Activated CD4-positive, CD25-positive, alpha-beta regulatory T cell treated with anti-CD3 and anti-CD28 coated beads, Interleukin-2, amount 50 U/mL, for 16 hours (primary cell): Measurements from ENCODE around the gene KIAA0513.
"Not testable (repeated sequence)": the region's sequence is repeated elsewhere in the genome, so short reads cannot be mapped to it uniquely, and the experiment has no call there.

Experiments used
- DNase-seq: peaks from one replicate; pipeline ENCODE4 v3.0.0-alpha.2; 2020; ENCODE audit warnings: low read depth, low spot score

The KIAA0513 gene

DNA sequence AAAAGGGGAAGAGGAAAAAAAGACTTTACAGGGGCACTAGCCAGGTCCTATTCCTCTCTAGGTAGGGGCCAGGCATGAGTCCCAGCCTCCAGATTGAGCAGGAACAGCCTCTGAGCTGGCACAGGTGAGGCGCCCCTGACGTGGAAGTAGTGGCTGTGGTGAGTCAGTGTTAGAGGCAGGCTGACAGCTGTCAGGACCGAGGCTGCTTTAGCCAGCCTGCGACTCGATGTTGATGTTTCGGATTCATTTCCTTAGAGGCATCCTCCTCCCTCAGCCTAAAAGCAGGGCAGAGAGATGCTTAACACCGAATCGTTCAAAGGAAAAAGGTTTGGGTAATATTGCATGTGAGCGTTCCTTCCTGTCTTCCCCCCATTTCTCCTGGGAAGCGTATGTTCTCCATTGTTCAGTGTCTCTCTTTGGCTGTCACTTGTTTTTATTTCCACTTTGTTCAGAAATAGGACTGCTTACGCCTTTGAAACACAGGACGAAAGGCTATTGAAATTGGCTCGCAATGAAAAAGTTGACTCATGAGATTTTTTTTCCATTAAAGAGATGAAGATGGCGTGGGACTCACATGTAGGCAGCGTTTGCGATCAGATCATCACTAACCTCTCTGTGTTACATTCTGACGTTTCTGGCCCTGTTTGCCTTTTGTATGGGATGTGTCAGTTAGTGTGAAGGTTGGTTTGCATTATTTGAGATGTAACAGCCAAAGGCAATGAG, 1.3 kb downstream of the KIAA0513 start:
- peak; percentile 43 for DNase-seq

DNA sequence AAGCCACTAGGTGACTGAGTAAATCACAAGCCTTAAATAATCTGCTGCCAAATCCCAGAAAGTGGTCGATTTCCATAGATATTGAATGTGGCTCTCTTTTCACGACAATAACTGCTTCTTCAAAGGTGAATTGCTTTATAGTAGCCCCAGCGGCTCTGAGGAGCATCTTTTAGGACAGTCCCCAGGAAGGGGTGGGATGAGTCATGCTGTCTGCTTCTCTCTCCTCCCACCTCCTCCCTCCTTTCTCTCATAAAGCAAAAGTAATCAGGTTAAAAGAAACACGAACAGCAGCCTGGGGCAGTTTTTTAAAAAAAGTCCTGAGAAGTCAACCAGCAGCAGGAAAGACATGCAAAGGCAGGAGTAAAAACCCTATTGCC, 1.8 kb downstream of the KIAA0513 start:
- peak; percentile 21 for DNase-seq

DNA sequence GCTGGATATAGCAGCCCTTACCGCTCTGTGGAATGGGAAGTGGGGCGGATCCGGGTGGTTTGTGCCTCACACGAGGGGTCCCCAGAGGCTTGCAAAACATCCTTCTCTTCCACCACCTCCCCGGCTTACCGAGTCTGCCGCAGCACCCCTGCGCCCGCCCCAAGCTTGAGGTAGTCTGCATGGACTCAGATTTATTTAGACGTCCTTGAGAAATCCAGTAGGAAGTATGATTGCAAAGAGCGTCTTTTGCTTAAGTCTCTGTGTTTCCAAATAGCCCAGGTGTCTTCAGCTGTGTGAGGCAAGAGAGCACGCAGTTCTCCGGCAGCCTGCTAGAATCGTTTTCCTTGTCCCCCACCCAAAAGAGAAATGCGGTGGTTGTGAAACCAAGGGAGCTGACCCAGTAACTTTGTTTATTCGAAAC, 2.4 kb downstream of the KIAA0513 start:
- no peak for DNase-seq

DNA sequence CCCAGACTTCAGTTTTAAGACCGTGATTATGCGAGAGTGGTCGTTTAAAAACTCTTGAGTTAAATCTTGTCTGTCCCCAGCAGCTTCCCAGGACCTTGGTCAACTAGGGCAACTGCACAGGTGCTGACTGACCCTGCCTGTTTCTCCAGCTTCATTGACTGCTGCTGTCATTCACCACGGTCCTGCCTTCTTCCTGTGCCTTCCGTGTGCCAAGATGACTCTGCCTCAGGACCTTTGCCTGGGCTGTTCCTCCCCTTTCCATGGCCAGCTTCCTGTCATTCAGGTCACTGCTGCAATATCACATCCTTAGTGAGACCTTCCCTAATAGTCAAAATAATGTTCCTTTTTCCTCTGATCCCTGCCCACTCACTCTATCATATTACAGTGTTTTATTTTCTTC, 3.9 kb downstream of the KIAA0513 start:
- no peak for DNase-seq

DNA sequence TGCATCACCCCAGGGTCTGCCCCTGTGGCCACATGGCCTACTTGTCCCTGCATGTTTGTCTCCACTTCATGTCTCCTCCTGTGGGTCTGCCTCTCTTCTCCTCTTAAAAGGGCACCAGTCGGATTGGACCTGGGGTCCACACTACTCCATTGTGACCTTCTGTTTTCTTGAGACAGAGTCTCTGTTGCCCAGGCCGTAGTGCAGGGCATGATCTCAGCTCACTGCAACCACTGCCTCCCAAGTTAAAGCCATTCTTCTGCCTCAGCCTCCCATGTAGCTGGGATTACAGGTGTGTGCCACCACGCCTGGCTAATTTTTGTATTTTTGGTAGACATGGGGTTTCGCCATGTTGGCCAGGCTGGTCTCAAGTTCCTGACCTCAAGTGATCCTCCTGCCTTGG, 4.6 kb downstream of the KIAA0513 start:
- not testable (repeated sequence) for DNase-seq

DNA sequence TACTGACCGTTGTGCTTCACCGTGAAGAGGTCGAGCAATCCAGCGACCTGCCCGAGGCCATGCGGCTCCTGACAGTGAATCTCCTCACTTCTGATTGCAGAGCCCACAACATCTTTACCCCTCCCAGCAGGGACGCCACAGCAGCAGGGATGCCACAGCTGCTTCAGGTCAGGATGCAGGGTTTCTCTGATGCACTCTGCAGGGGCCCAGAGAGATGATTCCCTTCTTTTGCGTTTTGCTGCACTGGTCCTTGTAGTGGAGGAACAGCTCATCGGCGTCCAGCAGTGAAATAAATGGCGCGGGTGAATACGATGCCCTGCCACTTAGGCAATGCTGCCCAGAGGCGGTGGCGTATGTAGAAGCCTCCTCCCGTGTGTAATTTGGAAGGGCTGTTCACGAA, 5.6 kb downstream of the KIAA0513 start:
- DNase-seq = no peak

DNA sequence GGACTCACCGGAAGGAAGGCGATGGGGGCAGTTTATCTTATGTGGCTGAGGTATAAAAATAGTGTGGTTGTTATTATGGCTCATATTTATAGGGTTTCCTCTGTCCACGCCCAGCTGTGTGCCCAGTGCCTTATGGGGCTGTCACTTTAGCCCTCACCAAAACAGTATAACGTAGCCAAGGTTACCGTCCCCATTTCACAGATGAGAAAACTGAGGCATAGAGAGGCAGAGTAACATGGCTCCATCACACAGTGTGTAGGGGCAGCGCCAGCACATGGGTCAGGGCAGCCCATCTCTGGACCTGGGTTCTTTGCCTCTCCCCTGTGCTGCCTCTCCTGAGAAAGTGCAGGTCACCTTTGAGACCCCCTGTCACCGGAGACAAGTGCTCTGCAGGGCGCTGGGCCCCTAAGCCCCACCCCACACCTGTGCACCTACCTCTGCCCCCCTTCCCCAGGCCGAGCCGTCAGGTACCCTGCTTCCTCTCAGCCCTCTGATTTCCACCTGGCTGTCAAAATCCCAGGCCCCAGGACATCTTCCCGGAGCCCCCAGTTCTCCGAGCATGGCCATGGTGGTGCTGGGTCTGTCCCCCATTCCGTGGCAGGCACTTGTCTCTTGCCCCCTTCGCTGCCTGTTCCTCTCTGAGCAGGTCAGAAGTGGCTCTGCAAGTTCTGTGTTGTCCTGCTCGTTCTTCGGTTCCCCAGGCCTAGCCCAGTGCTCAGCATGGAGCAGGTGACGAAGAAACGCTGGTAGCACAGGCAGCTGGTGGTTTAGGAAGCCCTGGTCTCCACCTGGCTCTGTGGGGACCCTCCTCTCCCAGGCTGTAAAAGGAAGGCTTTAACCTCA, 7.2 kb downstream of the KIAA0513 start:
- no peak for DNase-seq

DNA sequence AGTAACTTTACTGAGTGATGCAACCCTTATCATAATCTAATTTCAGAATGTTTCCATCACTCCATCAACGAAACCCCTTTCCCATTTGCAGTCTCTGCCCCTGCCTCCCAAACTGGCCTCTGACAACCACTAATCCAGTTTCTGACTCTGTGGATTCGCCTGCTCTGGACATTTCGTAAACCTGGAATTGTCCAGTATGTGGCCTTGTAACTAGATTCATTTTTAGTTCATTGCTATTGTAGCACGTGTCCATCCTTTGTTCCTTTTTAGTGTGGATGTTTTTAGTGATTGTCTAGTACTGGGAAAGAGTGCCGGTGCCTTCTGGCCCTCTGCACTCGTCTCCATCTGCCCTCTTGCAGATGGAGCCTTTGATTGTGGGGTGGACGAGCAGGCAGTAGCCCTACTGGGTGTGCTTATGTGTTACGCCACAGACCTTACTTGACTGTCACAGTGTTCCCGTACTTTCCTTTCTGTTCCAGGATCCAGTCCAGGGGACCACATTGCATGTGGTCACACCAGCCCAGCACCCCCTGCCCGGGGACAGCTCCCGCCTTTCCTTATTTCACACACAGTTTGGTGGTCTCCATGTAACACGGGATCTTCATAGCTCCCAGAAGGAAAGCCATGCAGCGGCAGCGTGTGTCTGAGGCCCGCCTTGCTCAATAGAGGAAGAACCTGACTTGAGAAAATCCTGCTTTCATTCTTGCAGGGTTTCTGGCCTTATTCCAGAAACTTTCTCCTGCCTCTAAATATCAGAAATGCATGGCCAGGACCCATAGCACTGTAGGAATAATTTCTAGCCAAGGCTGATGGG, 8.8 kb downstream of the KIAA0513 start:
- DNase-seq = no peak

DNA sequence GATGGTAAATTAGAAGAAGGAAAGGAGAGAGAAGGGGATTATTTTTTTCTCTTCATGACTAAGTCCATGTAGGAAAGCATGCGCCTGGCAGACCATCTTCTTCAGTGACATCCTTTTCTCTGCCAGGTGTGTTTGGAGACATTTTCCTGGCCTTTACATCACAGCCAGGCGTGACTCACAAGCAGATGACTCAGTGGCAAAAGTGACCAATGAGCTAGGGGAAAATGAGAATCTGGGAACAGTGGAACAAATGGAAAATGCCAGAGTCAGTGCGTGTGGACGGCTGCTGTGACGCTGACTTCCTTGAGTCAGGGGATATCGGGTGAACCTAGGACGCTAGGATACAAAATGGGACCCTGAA, 9.4 kb downstream of the KIAA0513 start:
- DNase-seq = no peak

DNA sequence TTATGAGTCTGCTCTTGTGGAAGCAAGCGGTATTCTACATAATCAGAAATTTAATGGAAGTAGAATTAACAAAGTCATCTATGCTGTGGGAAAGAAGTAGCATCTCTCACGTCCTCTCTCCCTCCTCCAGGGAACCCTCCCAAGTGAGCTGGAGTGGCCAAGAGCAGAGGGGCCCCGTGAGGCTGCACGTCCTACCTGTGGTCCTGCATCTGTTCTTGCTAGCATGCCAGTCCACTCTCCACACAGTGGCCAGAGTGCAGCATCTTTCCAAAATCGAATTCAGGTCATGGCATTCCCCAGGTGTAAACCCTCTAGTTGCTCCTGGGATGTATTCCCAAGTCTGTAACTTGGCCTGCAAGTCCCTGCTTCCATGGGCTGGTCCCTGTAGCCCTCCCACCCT, 10.1 kb downstream of the KIAA0513 start:
- DNase-seq = no peak

DNA sequence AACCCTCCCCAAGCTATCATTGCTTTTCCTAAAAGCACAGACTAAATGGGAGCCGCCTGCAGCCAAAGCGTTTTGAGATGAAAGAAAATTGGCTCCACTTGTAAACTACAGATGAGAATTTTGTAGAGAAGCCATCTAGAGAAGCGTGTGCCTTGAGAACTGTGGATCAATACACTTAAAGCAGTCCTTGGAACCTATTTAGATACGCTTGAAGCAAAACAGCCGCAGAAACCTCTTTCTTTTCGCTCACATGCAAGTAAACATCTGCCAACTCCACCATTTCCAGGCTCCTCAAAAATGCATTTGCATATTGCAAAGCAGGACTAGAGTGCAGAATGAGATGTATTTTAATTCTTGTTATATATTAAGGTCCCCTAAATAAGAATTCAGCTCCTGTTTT, 13.1 kb downstream of the KIAA0513 start:
- no peak for DNase-seq

DNA sequence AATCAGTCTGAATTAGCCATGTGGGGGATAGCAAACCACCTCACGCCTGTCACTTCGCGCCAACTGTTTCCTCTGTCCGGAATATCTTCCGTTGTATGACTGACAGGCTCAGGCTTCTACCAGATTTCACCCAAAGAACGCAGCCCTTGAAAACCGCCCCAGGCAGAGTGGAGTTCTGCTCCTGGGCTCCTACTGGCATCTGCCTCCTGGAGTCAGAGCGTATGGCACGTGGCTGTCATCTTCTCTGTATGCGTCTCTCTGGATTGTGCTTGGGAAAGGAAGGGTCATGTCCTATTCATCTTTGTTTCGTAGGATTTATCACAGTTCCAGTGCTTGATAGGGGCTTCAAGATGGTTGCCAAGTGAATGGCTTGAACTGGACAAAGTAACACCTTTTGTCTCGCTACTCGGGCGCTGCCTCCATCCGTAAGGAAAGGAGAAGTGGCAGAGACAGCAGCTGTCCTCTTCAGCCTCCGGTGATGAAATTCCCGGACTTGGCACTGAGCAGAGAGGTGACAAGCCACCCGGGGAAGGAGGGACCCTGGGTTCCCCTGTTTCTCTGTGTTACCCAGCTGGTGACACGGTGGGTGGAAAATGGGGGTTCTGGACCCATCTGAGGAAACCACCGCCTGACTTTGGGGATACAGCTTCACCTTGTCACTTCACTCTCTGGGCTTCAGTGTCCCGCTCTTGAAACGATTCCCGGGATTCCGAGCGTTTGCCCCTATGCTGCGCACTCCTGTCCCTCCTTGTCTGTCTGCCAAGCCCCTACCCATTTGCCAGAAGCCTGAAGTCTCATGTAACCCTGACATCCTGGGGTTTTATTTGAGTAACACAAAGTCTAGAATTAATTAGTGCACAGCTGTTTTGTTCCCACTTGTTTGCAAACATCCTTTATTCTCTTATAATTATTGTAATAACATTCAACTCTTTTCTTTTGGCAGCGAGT, 13.9 kb downstream of the KIAA0513 start:
- DNase-seq = no peak

DNA sequence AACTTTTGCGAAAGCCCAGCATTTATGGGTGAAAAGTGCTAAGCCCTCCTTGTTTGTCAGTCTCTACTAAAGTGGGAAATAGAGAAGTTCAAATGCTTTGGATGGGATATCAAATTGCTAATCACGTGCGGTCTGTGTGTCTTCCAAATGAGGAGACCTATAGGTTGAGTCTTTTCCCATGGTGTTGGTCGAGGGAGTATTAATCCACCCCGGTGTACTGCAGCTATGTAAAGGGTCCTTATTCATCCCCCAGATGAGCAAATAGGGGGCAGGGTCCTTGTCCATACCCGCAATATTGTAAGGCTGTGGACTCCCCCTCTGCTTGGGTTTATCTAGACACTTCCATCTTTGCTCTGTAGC, 14.6 kb downstream of the KIAA0513 start:
- no peak for DNase-seq

DNA sequence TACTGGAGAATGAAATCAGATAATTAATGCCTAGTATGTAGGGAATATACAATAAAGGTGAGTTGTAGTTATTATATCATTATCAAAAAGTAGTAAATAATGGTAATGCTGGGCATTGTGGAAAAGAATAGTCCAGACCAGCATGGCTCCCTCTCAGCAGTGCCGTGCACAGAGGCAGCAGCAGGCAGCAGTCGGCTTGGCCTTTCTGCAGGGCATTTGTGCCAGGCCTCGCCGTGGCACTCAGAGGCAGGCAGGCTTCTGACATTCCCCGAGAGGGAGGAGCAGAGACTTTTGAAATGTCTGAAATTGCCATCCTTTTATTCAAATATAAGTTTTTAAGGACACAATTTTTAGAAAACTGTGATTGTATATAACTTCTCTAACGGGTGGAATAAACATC, 15.0 kb downstream of the KIAA0513 start:
- DNase-seq = no peak

DNA sequence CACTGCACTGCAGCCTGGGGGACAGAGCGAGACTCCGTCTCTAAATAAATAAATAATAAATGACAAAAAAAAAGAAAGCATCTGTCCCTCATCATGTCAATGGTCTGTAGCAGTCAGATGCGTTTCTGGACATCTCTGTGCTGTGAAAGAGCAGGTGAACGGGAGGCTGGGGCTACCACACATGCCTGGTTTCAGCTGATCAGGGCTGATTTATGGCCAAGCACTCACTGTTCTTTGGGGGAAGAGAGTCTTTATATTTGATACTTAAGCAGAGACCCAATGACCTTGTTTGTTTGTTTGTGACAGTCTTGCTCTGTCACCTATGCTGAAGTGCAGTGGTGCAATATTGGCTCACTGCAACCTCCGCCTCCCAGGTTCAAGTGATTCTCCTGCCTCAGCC, 17.5 kb downstream of the KIAA0513 start:
- no peak for DNase-seq

DNA sequence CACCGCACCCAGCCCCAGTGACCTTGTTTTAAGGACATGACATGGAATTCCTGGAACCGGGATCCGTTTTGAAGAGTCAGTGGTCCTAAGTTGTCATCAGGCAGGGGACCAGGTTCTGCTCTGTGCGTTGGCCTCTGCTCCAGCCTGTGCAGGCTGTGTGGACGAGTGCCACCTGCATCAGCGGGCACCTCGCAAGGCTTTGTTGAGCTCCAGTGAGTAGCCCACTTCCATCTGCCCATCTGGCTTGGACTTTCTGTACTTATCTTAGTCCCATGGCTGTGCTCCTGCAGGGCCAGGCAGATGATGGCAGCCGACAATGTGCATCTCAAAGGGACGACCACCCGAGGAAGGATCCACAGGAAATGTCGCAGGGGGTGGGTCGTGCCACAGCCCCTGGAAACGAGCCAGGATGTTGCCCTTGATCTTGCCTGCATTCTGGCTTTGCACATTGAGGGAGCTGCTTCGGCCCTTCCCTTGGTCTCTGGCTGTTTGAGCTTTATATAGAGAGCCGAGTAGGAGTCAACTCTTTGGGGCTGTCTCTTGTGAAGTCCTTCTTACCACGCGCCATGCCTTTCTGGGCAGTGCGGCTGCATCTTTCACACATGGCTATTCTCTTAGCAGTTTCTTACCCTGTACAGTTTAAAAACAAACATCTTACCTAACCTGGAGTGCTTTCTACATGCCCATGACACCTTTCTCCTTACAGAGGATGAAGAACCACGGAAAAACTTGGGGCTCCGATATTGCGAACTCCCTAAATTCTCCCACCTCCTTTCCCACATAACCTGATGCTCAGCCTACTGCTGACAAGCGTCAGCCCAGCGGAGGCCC, 18.3 kb downstream of the KIAA0513 start:
- no peak for DNase-seq

DNA sequence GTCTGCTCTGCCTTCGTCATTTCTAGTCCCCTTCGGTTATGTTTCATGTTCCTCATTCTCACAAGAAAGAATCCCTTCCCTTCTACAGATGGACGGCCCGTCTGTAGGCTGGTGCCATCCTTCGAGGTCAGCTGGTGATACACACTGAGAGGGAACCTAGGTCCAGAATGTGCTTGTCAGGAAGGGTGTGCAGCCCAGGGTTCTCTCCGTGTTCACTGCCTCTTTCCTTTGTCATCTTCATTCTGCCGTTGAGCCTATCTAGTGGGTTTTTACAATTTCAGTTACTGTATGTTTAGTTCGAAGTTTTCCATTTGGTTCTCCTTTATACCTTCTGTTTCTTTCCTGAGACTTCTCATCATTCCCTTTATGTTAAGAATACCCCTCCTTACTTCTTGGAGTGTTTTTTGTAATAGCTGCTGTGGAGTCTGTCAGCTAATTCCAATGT, 18.9 kb downstream of the KIAA0513 start:
- no peak for DNase-seq

DNA sequence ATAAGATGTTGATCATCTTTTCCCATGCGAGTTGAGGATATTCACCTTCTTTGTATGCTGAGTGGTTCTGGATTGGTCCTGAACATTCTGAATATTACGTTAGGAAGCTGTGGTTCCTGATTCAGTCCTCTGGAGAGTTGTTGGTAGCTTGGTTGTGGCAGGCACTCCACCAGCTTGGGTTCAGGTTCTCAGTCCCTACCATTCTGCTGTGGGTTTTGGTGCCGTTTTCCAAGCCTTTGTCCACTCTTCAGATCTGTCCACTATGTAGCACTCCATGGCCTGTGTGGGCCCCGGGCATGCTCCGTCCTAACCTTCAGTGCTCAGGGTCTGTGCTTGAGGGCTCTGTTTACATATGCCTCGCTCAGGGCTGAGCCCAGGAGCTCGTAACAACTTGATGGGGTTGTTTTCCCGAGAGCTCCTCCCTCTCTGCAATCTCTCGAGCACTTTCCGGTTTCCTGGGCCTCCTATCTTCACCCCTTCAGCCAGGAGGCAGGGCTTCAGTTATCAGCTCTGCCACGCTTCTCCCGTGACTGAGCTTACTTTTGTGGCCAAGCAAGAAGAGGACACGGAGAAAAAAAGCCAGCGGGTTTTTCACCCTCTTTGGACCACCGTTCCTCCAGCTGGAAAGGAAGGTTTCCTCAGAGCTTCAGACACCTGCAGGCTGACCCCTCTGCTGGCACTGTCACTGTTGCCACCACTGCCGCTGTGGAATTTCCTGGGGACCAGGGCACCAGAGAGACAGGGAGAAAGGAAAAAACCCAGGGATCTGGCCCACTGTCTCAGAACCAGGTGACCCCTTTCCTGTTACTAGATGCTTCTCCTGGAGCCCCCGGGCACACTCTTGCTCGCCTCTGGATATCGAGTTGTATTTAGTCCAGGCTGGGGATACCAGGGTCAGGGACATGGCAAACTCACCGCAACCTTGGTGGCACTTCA, 19.6 kb downstream of the KIAA0513 start:
- DNase-seq = no peak

DNA sequence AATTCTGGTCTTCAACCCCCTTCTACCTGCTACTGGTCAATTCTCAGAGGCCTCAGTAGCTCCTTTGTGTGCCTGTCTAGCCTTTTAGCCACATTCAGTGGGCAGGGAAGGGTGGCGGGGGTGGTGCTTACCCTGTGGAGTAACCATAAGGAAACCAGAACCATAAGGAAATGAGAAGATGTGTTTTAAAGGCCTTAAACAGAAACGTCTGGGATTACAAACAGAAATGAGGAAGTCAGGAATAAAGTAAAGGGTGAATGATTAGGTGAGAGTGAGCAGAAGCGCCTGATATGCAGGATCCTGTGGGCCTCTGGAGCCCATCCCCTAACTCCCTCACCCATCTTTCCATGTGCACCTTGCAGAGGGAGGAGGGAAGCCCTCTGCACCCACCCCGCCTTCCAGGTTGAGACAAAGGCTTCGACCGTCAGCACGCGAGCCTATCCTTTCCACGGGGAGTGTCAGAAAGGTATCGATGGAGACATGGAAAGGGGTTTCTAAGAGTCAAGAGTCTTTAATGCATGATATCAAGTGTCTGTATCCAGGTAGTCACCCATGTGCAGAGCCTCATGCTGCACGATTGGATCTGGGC, 20.4 kb downstream of the KIAA0513 start:
- no peak for DNase-seq
